ENCODE data around the gene RTEL1.

GRCh38 chr20:63707558-63708300 is 49.6 kb downstream of the RTEL1 start, which contains the start of the genes ARFRP1 and ZGPAT:
- TF ChIP-seq, protein P1, sequence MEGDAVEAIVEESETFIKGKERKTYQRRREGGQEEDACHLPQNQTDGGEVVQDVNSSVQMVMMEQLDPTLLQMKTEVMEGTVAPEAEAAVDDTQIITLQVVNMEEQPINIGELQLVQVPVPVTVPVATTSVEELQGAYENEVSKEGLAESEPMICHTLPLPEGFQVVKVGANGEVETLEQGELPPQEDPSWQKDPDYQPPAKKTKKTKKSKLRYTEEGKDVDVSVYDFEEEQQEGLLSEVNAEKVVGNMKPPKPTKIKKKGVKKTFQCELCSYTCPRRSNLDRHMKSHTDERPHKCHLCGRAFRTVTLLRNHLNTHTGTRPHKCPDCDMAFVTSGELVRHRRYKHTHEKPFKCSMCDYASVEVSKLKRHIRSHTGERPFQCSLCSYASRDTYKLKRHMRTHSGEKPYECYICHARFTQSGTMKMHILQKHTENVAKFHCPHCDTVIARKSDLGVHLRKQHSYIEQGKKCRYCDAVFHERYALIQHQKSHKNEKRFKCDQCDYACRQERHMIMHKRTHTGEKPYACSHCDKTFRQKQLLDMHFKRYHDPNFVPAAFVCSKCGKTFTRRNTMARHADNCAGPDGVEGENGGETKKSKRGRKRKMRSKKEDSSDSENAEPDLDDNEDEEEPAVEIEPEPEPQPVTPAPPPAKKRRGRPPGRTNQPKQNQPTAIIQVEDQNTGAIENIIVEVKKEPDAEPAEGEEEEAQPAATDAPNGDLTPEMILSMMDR (IDR thresholded peaks at IDR 0.05) = no peak
- TF ChIP-seq POLR2AphosphoS5 (IDR thresholded peaks at IDR 0.05; ENCODE audit: low read depth, low read length) (peak; percentile 64; the same call in 1 of the 2 replicates), SIN3A (IDR thresholded peaks at IDR 0.05; ENCODE audit: borderline replicate concordance, insufficient read depth, low read depth, low read length) (peak; percentile 66; the same call in 1 of the 2 replicates)

Measured in Panc1 (cell line).